Left lung (tissue), 10 donors: ENCODE data around the gene SCNN1G. TPM values are rescaled to one million over a fixed set of nuclear protein-coding genes. Genes with fewer than 3 reads are reported as not detected.
"Not testable (repeated sequence)": the region's sequence is repeated elsewhere in the genome, so short reads cannot be mapped to it uniquely, and the experiment has no call there.

Experiments used
- ATAC-seq: fragments of 200-7000 bp; cut with Tn5 transposase; one replicate; pipeline ENCODE4 v1.9.1; 2020; ENCODE audit warnings: moderate library complexity
- DNase-seq, 4 donors: peaks; one replicate each; pipeline ENCODE4 v3.0.0-alpha.2; 2013 to 2020
- H3K27ac ChIP-seq, 2 donors: fragments of 200-600 bp; sonication (generic) in 1 of 2; one replicate each; pipeline versions ENCODE4 v1.5.0 to v1.8.0; 2020 to 2021
- H3K27me3 ChIP-seq, 2 donors: fragments of 200-600 bp; sonication (generic) in 1 of 2; one replicate each; pipeline versions ENCODE4 v1.5.0 to v1.8.0; 2020 to 2021
- H3K36me3 ChIP-seq, 2 donors: fragments of 200-600 bp; sonication (generic) in 1 of 2; one replicate each; pipeline versions ENCODE4 v1.5.0 to v1.8.0; 2020 to 2021
- H3K4me1 ChIP-seq, 2 donors: fragments of 200-600 bp; one replicate each; pipeline ENCODE4 v1.8.0; 2021
- H3K4me3 ChIP-seq, 2 donors: fragments of 200-600 bp; sonication (generic) in 1 of 2; one replicate each; pipeline versions ENCODE4 v1.5.0 to v1.8.0; 2020 to 2021; ENCODE audit warnings: mild to moderate bottlenecking in 1 of 2
- H3K9me3 ChIP-seq, 2 donors: fragments of 200-600 bp; sonication (generic) in 1 of 2; one replicate each; pipeline versions ENCODE4 v1.5.0 to v1.8.0; 2020 to 2021
- intact Hi-C, 2 donors: fragments of 100-400 bp; cut with DNase I; formaldehyde crosslinking; loops; one replicate each; pipeline versions ENCODE4 v1.11.2 to v1.14.2; 2022
- polyA plus RNA-seq, 6 donors: library from polyadenylated mRNA; unstranded; fragments of 120-200 nt; gene quantifications; one replicate each; pipeline ENCODE4 v1.2.1, GENCODE V29; 2013; ENCODE audit not compliant: insufficient read length in 6 of 6
- total RNA-seq, 2 donors: library from RNA; stranded (reverse); fragmentation: NEBNext Ultra II Directional; extraction: Animal tissue kit (Norgen Biotek cat#: 25700); gene quantifications; one replicate each; pipeline ENCODE4 v1.2.1, GENCODE V29; 2021
- TF ChIP-seq, protein P1 (sequence below), 2 donors: fragments of 200-600 bp; sonication (generic) in 1 of 2; IDR thresholded peaks; one replicate each; pipeline versions ENCODE4 v1.5.0 to v1.8.0; 2021; ENCODE audit warnings: antibody characterized with exemption in 2 of 2
- donor health status: DM: no; HTN: yes; CAD: no.
- donor health status: DM: no; HTN: no; CAD: no.

Gene SCNN1G
- total and polyA plus RNA-seq, 8 donors: 3.8 to 7.8 (median 4.6) TPM

DNA sequence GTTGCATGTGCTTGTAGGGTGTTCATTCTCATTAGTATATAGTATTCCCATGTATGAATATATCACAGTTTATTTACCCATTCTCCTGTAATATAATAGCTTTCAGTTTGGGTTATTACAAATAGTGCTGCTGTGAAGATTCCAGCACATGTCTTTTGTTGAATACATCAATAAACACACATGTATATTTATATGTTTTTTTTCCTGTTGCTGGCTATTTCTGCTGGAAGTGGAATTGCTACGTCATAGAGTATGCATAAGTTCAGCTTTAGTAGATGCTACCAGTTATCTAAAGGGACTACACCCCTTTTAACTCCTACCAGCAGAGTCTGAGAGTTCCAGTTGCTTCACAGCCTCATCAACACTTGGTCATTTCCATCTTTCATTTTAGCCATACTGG, 67.3 kb downstream of the SCNN1G start:
- intact Hi-C loops: no loop called here
- TF ChIP-seq, protein P1, sequence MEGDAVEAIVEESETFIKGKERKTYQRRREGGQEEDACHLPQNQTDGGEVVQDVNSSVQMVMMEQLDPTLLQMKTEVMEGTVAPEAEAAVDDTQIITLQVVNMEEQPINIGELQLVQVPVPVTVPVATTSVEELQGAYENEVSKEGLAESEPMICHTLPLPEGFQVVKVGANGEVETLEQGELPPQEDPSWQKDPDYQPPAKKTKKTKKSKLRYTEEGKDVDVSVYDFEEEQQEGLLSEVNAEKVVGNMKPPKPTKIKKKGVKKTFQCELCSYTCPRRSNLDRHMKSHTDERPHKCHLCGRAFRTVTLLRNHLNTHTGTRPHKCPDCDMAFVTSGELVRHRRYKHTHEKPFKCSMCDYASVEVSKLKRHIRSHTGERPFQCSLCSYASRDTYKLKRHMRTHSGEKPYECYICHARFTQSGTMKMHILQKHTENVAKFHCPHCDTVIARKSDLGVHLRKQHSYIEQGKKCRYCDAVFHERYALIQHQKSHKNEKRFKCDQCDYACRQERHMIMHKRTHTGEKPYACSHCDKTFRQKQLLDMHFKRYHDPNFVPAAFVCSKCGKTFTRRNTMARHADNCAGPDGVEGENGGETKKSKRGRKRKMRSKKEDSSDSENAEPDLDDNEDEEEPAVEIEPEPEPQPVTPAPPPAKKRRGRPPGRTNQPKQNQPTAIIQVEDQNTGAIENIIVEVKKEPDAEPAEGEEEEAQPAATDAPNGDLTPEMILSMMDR (IDR thresholded peaks at IDR 0.05): no peak
- H3K27me3 ChIP-seq: no peaks in the 10 kb centered on the region
- H3K27ac ChIP-seq: no peak overlapping the region
- DNase-seq (no peak), ATAC-seq (no peak)
- no peaks in the 10 kb centered on the region for H3K4me1 ChIP-seq
- no peaks in the 10 kb centered on the region for H3K36me3 ChIP-seq
- H3K4me3 ChIP-seq: no peak overlapping the region
- H3K9me3 ChIP-seq: no peaks in the 10 kb centered on the region

DNA sequence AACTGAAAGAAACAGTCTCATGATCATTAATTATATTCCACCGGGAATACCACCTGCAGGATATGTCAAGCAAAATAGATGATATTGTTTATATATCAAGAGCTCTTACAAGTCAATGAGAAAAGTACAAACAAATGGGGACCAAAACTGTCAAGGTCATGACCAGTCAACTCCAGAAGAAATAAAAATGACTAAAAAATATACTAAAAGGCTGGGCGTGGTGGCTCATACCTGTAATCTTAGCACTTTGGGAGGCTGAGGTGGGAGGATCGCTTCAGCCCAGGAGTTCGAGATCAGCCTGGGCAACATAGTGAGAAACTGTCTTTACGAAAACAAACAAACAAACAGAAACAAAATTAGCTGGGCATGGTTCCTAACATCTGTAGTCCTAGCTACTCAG, 69.8 kb downstream of the SCNN1G start:
- intact Hi-C loops: no loop called here
- Histone ChIP-seq H3K4me3 (no peak overlapping the region), H3K9me3 (no peaks in the 10 kb centered on the region), H3K36me3 (no peaks in the 10 kb centered on the region), H3K27me3 (no peaks in the 10 kb centered on the region), H3K27ac (no peak overlapping the region), H3K4me1 (no peaks in the 10 kb centered on the region)
- TF ChIP-seq, protein P1 (IDR thresholded peaks at IDR 0.05): no peak
- ATAC-seq (no peak), DNase-seq (no peak)

DNA sequence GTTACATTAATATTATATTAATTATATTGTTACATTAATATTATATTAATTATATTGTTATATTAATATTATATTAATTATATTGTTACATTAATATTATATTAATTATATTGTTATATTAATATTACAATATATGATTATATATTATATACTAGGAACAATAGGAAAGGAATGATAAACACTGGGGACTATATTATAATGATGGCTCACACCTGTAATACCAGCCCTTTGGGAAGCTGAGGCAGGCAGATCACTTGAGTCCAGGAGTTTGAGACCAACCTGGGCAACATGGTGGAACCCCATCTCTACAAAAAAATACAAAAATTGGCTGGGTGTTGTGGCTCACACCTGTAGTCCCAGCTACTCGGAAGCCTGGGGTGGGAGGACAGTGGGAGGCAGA, 71.1 kb downstream of the SCNN1G start:
- H3K36me3 ChIP-seq, H3K4me3 ChIP-seq, DNase-seq, H3K9me3 ChIP-seq, H3K4me1 ChIP-seq, H3K27ac ChIP-seq, H3K27me3 ChIP-seq, ATAC-seq, intact Hi-C loops: not testable (repeated sequence)

DNA sequence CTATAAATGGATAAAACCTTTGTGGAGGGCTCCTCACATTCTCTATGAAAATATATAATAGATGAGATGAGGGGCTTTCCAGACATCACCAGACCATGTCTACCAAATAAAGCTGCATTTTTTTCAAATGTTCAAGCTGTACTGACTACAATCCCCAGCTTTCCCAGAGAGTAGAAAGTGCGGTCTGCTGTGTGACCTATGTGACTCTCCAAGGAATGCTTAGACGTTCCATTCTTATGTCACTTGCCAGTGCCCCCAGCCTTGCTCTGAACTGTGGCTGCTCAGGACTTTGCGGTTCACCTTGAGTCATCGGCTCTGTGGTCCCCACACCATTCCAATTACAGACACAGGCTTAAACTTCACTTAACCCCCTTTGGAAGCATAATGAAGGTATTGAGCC, 71.8 kb downstream of the SCNN1G start:
- no peaks in the 10 kb centered on the region for H3K4me1 ChIP-seq
- TF ChIP-seq, protein P1 (IDR thresholded peaks at IDR 0.05): no peak
- H3K4me3 ChIP-seq: no peak overlapping the region
- no peak for DNase-seq
- H3K36me3 ChIP-seq: no peaks in the 10 kb centered on the region
- no peak for ATAC-seq
- H3K27me3 ChIP-seq: no peaks in the 10 kb centered on the region
- intact Hi-C loops: no loop called here
- H3K9me3 ChIP-seq: no peaks in the 10 kb centered on the region
- no peak overlapping the region for H3K27ac ChIP-seq

DNA sequence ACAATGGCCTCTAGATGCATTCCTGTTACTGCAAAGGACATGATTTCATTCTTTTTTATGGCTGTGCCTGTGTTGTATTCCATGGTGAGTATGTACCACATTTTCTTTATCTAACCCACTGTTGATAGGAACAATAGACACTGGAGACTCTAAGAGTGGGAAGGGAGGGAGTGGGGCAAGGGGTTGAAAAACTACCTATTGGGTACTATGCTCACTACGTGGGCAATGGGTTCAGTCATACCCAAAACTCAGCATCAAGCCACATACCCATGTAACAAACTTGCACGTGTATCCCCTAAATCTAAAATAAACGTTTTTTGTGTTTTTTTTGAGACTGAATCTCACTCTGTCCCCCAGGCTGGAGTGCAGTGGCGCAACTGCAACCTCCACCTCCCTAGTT, 72.5 kb downstream of the SCNN1G start:
- H3K9me3 ChIP-seq: no peaks in the 10 kb centered on the region
- no peak overlapping the region for H3K4me3 ChIP-seq
- intact Hi-C loops: no loop called here
- H3K36me3 ChIP-seq: no peaks in the 10 kb centered on the region
- H3K27me3 ChIP-seq: no peaks in the 10 kb centered on the region
- no peak for DNase-seq
- TF ChIP-seq, protein P1 (IDR thresholded peaks at IDR 0.05): no peak
- no peak overlapping the region for H3K27ac ChIP-seq
- no peak for ATAC-seq
- no peaks in the 10 kb centered on the region for H3K4me1 ChIP-seq

DNA sequence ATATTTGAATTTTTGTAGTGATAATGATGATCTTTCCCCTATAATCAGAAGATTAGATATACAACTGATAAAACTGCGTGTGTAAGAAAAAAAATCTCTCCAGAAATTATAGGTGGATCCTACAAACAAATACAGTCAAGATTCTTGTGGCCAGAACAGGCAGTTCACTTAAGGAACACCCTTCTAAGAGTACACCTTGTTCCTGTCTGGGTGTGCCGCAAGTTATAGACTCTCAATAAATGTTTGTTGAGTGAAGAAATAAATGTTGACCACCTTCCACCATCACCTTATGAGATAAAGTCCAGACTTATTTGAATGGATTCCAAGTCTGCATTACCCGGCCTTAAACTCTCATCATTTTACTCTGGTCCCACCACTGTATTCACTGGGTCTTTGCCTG, 73.9 kb downstream of the SCNN1G start:
- intact Hi-C loops: no loop called here
- H3K9me3 ChIP-seq: no peaks in the 10 kb centered on the region
- no peak overlapping the region for H3K4me3 ChIP-seq
- TF ChIP-seq, protein P1 (IDR thresholded peaks at IDR 0.05): no peak
- ATAC-seq (no peak), DNase-seq (no peak)
- H3K27ac ChIP-seq: no peak overlapping the region
- H3K4me1 ChIP-seq: no peaks in the 10 kb centered on the region
- H3K36me3 ChIP-seq: no peaks in the 10 kb centered on the region
- no peaks in the 10 kb centered on the region for H3K27me3 ChIP-seq
